Stimulated activated CD4-positive, alpha-beta T cell treated with anti-CD3 and anti-CD28 coated beads, Interleukin-4, amount 100 ng/mL, for 24 hours (primary cell): Measurements from ENCODE around the gene PRSS53.

Experiments used
- DNase-seq: peaks from one replicate; pipeline ENCODE4 v3.0.0-alpha.2; 2020

The PRSS53 gene

GRCh38 chr16:31036691-31037090 is 52.1 kb downstream of the PRSS53 start:
- DNase-seq: no peak

- DNase-seq: peak; percentile 91
These were observed 54.8 kb downstream of the PRSS53 start for GRCh38 chr16:31033709-31034492.
